Suprapubic skin (tissue), 3 donors: ENCODE measurements around the gene MREG.

Experiments
- POLR2A ChIP-seq, 2 donors: fragments of 450-650 bp; IDR thresholded peaks; one replicate each; pipeline ENCODE4 v1.6.1; 2017; ENCODE audit warnings: antibody characterized with exemption in 2 of 2, mild to moderate bottlenecking in 2 of 2, moderate library complexity in 2 of 2
- TF ChIP-seq, protein P1 (sequence below), 2 donors: fragments of 200-600 bp in 1 of 2; fragments of 450-650 bp in 1 of 2; sonication (generic) in 1 of 2; IDR thresholded peaks; one replicate each; pipeline ENCODE4 v1.5.1; 2016 to 2019; ENCODE audit warnings: antibody characterized with exemption in 2 of 2, mild to moderate bottlenecking in 1 of 2, moderate library complexity in 1 of 2

DNA sequence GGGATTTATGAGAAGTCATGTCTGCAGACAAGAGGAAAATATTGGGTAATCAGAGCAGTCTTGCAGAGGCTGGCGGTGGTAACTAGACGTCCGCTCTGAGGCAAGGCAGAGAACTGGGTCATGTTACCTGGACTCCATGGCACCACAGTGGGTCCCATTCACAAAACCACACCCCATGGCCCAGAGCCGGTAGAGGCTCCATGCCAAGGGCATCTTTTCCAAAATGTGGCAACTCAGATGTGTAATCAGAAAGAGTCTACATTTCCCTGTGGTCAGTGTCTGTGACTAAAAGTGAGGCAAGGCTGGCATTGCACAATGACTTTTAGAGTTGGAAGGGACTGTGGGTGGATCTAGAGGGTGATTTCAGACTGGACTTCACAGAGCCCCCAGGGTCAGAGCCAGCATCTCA is 113.1 kb downstream of the MREG start:
- TF ChIP-seq, protein P1, sequence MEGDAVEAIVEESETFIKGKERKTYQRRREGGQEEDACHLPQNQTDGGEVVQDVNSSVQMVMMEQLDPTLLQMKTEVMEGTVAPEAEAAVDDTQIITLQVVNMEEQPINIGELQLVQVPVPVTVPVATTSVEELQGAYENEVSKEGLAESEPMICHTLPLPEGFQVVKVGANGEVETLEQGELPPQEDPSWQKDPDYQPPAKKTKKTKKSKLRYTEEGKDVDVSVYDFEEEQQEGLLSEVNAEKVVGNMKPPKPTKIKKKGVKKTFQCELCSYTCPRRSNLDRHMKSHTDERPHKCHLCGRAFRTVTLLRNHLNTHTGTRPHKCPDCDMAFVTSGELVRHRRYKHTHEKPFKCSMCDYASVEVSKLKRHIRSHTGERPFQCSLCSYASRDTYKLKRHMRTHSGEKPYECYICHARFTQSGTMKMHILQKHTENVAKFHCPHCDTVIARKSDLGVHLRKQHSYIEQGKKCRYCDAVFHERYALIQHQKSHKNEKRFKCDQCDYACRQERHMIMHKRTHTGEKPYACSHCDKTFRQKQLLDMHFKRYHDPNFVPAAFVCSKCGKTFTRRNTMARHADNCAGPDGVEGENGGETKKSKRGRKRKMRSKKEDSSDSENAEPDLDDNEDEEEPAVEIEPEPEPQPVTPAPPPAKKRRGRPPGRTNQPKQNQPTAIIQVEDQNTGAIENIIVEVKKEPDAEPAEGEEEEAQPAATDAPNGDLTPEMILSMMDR (IDR thresholded peaks at IDR 0.05), result no peak
- TF ChIP-seq POLR2A (IDR thresholded peaks at IDR 0.05), result no peak
